ENCODE results near the gene TXNRD1. TPM values are rescaled to one million over a fixed set of nuclear protein-coding genes. Genes with fewer than 3 reads are reported as not detected.
"Not testable (repeated sequence)": the region's sequence is repeated elsewhere in the genome, so short reads cannot be mapped to it uniquely, and the experiment has no call there.

TXNRD1 gene
- total RNA-seq, 4 donors from 2014 or later: 170 to 313 (median 247) TPM

DNA sequence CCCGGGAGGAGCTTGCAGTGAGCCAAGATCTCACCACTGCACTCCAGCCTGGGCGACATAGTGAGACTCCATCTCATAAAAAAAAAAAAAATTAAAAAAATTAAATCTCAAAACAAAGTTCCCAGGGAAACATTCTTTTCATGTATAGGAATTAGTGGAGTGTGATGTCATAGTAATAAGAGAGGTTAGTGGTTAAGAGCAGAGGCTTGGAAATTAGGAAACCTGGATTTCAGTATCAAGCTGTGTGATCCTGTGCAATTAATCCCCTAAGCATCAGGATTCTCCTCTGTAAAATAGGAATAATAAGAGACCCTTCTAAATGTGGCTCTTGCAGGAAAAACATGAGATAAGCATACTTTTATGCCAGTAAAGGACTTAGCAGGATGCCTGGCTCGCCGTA is 3.1 kb upstream of the TXNRD1 start:
- ATAC-seq (ENCODE audit: low FRiP score): no peak
- DNase-seq (ENCODE audit: low spot score): no peak
- TF ChIP-seq, protein P1, sequence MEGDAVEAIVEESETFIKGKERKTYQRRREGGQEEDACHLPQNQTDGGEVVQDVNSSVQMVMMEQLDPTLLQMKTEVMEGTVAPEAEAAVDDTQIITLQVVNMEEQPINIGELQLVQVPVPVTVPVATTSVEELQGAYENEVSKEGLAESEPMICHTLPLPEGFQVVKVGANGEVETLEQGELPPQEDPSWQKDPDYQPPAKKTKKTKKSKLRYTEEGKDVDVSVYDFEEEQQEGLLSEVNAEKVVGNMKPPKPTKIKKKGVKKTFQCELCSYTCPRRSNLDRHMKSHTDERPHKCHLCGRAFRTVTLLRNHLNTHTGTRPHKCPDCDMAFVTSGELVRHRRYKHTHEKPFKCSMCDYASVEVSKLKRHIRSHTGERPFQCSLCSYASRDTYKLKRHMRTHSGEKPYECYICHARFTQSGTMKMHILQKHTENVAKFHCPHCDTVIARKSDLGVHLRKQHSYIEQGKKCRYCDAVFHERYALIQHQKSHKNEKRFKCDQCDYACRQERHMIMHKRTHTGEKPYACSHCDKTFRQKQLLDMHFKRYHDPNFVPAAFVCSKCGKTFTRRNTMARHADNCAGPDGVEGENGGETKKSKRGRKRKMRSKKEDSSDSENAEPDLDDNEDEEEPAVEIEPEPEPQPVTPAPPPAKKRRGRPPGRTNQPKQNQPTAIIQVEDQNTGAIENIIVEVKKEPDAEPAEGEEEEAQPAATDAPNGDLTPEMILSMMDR (IDR thresholded peaks at IDR 0.05): no peak

- ATAC-seq (ENCODE audit: low FRiP score): no peak
- no peak for DNase-seq (ENCODE audit: low spot score)
- TF ChIP-seq, protein P1 (IDR thresholded peaks at IDR 0.05): no peak
These were observed 1.6 kb upstream of the TXNRD1 start for GRCh38 chr12:104213952-104214351.

DNA sequence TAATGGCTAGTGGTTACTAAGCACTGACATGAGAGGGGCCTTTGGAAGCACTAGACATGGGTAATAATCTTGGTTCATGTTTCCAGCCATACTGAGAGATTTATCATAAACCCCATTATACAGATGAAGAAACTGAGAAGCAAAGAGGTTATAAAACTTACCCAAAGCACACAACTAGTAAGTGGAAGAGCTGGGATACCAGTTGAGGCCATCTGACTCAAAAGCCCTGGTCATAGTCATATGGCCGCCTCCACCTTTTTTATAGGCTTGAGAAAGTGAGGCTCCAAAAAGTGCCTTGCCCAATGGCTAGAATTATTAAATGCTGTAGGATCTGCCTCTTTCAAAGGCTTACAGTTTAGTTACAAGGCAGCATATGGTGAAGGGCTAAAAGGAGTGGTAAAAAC is 944 bp downstream of the TXNRD1 start:
- DNase-seq (ENCODE audit: low spot score) (no peak), ATAC-seq (ENCODE audit: low FRiP score) (no peak)
- TF ChIP-seq, protein P1 (IDR thresholded peaks at IDR 0.05): no peak

GRCh38 chr12:104218506-104218905 is 2.9 kb downstream of the TXNRD1 start:
- ATAC-seq (ENCODE audit: low FRiP score); DNase-seq (ENCODE audit: low spot score): not testable (repeated sequence)

GRCh38 chr12:104218935-104219334 is 3.4 kb downstream of the TXNRD1 start:
- TF ChIP-seq, protein P1 (IDR thresholded peaks at IDR 0.05): no peak
- DNase-seq (ENCODE audit: low spot score) (no peak), ATAC-seq (ENCODE audit: low FRiP score) (no peak)

GRCh38 chr12:104219361-104219892 is 3.8 kb downstream of the TXNRD1 start:
- peak; percentile 86 for ATAC-seq (ENCODE audit: low FRiP score)
- TF ChIP-seq, protein P1 (IDR thresholded peaks at IDR 0.05): no peak
- no peak for DNase-seq (ENCODE audit: low spot score)

DNA sequence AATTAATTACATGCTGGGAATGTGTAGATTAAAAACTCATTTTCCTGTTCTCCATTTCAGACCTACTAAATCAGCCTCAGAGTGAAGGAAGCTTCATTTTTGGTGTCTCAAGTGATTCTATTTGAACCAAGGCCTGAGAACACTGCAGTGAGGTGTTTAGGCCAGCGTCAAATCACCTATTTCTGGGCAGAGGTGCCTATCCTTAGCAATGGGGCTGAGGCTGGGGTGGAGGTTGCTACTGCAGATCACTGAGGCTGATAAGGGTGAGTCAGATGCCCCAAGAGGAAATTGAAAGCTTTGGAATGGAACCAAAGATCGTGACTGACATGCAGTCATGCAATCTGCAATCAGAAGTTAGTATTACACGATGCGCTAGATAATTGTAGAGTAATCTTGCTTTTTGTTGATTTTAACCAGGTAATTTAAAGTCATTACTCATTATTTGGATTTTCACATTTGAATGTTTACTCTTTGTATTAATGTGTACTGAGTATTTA is 4.4 kb downstream of the TXNRD1 start:
- ATAC-seq (ENCODE audit: low FRiP score): peak; percentile 70

More for the DNA sequence above, 4.4 kb downstream of the TXNRD1 start:
- TF ChIP-seq, protein P1 (IDR thresholded peaks at IDR 0.05): no peak
- DNase-seq (ENCODE audit: low spot score): no peak
